OCI-LY1 (cell line): ENCODE data around the gene SDCCAG8.

Experiments used
- EZH2 ChIP-seq: fragments of 200-600 bp; sonication (generic), shearing (Covaris generic); IDR thresholded peaks from 2 replicates; pipeline ENCODE4 v1.8.0; 2017; ENCODE audit warnings: borderline replicate concordance, mixed run types, mild to moderate bottlenecking, antibody characterized with exemption, low read length, moderate library complexity, mixed read lengths
- TF ChIP-seq, protein P1 (sequence below): fragments of 200-600 bp; sonication (generic), shearing (Covaris generic); IDR thresholded peaks from 2 replicates; pipeline ENCODE4 v1.5.1; 2017; ENCODE audit warnings: mild to moderate bottlenecking, antibody characterized with exemption, low read length, moderate library complexity, mixed read lengths

DNA sequence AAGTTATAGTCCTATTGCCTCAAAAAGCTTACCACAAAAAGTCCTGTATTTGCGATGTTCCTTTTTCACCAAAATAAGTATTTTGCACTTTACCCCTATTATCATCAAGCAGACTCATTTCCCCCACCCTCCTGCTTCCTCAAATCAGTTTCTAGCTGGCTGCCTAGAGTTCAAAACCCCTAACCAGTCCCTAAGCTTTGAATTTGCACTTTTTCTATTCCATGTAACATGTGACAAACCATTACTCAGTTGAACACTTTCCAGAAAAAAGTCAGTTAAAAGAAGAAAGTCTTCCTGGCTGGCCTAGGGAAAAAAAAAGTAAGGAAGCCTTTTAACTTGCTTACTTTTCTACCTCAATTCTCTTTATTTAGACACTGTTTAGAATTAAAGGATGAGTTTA is 8.9 kb upstream of the SDCCAG8 start:
- TF ChIP-seq, protein P1, sequence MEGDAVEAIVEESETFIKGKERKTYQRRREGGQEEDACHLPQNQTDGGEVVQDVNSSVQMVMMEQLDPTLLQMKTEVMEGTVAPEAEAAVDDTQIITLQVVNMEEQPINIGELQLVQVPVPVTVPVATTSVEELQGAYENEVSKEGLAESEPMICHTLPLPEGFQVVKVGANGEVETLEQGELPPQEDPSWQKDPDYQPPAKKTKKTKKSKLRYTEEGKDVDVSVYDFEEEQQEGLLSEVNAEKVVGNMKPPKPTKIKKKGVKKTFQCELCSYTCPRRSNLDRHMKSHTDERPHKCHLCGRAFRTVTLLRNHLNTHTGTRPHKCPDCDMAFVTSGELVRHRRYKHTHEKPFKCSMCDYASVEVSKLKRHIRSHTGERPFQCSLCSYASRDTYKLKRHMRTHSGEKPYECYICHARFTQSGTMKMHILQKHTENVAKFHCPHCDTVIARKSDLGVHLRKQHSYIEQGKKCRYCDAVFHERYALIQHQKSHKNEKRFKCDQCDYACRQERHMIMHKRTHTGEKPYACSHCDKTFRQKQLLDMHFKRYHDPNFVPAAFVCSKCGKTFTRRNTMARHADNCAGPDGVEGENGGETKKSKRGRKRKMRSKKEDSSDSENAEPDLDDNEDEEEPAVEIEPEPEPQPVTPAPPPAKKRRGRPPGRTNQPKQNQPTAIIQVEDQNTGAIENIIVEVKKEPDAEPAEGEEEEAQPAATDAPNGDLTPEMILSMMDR, result no peak
- TF ChIP-seq EZH2, result no peak
